ENCODE results near the gene SCN2A.

- TF ChIP-seq CTCF (optimal IDR thresholded peaks at IDR 0.05 in 1 of 3, IDR thresholded peaks at IDR 0.05 in 1 of 3, conservative IDR thresholded peaks at IDR 0.05 in 1 of 3; ENCODE audit: extremely low read depth in 1 of 3, insufficient read depth in 2 of 3, low read length in 3 of 3) (no peak), EZH2 (IDR thresholded peaks at IDR 0.05; ENCODE audit: low read length) (no peak)
Measured at GRCh38 chr2:165436559-165436958, 197.3 kb downstream of the SCN2A start.

Data from keratinocyte (primary cell).